Right cardiac atrium (tissue), 5 donors: Measurements from ENCODE around the gene POLR2L. TPM values are rescaled to one million over a fixed set of nuclear protein-coding genes. Genes with fewer than 3 reads are reported as not detected.

Experiments
- ATAC-seq, 2 donors: fragments of 200-7000 bp; cut with Tn5 transposase; one replicate each; pipeline versions ENCODE4 v1.8.0 to v1.9.1; 2020; ENCODE audit warnings: moderate library complexity in 2 of 2, mild to moderate bottlenecking in 1 of 2
- DNase-seq, 3 donors: peaks; one replicate each; pipeline ENCODE4 v3.0.0-alpha.2; 2020
- H3K27ac ChIP-seq: one replicate; pipeline ENCODE4 v1.5.1; 2013; ENCODE audit warnings: mild to moderate bottlenecking, low read length, control low read depth, moderate library complexity
- H3K27me3 ChIP-seq: one replicate; pipeline ENCODE4 v1.6.1; 2013; ENCODE audit not compliant: control insufficient read depth, insufficient read depth
- H3K4me1 ChIP-seq: one replicate; pipeline ENCODE4 v1.6.1; 2013; ENCODE audit warnings: low read length; ENCODE audit not compliant: control insufficient read depth, insufficient read depth
- H3K4me3 ChIP-seq: one replicate; pipeline ENCODE4 v1.5.1; 2013; ENCODE audit warnings: low read length, control low read depth
- H3K9me3 ChIP-seq: one replicate; pipeline ENCODE4 v1.6.1; 2013; ENCODE audit warnings: low read length; ENCODE audit not compliant: control insufficient read depth
- WGBS: extraction: QIAGEN DNeasy Blood & Tissue Kit; methylation state at CpG from one replicate; pipeline ENCODE4 v1.1.7; 2013; 5-methylcytosine and 5-hydroxymethylcytosine counted together
- intact Hi-C, 4 donors: fragments of 100-400 bp; cut with DNase I; formaldehyde crosslinking; loops; one replicate each; pipeline versions ENCODE4 v1.11.0 to v1.14.0; 2022 to 2023
- polyA plus RNA-seq: library from polyadenylated mRNA; stranded (reverse); fragments of 200-250 nt; gene quantifications from one replicate; pipeline ENCODE4 v1.2.3, GENCODE V29; 2013
- total RNA-seq, 4 donors: library from RNA; stranded (reverse); fragmentation: NEBNext Ultra II Directional; extraction: Animal tissue kit (Norgen Biotek cat#: 25700); gene quantifications; one replicate each; pipeline ENCODE4 v1.2.1, GENCODE V29; 2021
- donor health status: healthy with polysubstance abuse.
- donor health status: DM: no; HTN: yes; CAD: no.
- donor health status: DM: no; HTN: no; CAD: no.
- donor health status: DM: no; HTN: yes; CAD: no; lungs with severe emphysema.
- donor health status: DM: yes; HTN: yes; CAD: no.

Gene POLR2L
- total and polyA plus RNA-seq, 5 donors: 147 to 278 (median 220) TPM

- 4% methylated on average over 39 of the region's 39 CpGs for WGBS
- Histone ChIP-seq H3K4me3 (peak overlapping the region; percentile 29), H3K9me3 (no peaks in the 10 kb centered on the region), H3K4me1 (peaks cover 9% of the 10 kb centered on the region), H3K27ac (peak overlapping the region; percentile 10), H3K27me3 (no peaks in the 10 kb centered on the region)
- intact Hi-C loops: no loop called here
- DNase-seq (no peak), ATAC-seq (no peak)
These were observed 12.5 kb downstream of the POLR2L start for GRCh38 chr11:829847-830294.

GRCh38 chr11:829176-829846, 13.0 kb downstream of the POLR2L start:
- DNase-seq (peak in 2 of 3 donors; percentile 83 to 85), ATAC-seq (peak; percentile 11 to 37)
- intact Hi-C loops: no loop called here
- no peaks in the 10 kb centered on the region for H3K27me3 ChIP-seq
- H3K27ac ChIP-seq: peak overlapping the region; percentile 10
- H3K4me3 ChIP-seq: peak overlapping the region; percentile 29
- H3K9me3 ChIP-seq: no peaks in the 10 kb centered on the region
- 18% methylated on average over 40 of the region's 40 CpGs for WGBS
- H3K4me1 ChIP-seq: peaks cover 7% of the 10 kb centered on the region

- Histone ChIP-seq H3K9me3 (no peaks in the 10 kb centered on the region), H3K4me3 (no peak overlapping the region), H3K27ac (peak overlapping the region; percentile 37), H3K4me1 (peaks cover 7% of the 10 kb centered on the region), H3K27me3 (no peaks in the 10 kb centered on the region)
- intact Hi-C loops: no loop called here
- no peak for ATAC-seq
- peak in 2 of 3 donors; percentile 61 to 81 for DNase-seq
- 47% methylated on average over 21 of the region's 21 CpGs for WGBS
These were observed 13.7 kb downstream of the POLR2L start for GRCh38 chr11:828506-829175.

- WGBS: 52% methylated on average over 5 of the region's 5 CpGs
- intact Hi-C loops: no loop called here
These were observed 14.5 kb downstream of the POLR2L start, which contains the start of gene CRACR2B for GRCh38 chr11:827897-828192. Gene CRACR2B (plus strand): TSS chr11:827919. CDS start chr11:828608, 689 bp downstream.

DNA sequence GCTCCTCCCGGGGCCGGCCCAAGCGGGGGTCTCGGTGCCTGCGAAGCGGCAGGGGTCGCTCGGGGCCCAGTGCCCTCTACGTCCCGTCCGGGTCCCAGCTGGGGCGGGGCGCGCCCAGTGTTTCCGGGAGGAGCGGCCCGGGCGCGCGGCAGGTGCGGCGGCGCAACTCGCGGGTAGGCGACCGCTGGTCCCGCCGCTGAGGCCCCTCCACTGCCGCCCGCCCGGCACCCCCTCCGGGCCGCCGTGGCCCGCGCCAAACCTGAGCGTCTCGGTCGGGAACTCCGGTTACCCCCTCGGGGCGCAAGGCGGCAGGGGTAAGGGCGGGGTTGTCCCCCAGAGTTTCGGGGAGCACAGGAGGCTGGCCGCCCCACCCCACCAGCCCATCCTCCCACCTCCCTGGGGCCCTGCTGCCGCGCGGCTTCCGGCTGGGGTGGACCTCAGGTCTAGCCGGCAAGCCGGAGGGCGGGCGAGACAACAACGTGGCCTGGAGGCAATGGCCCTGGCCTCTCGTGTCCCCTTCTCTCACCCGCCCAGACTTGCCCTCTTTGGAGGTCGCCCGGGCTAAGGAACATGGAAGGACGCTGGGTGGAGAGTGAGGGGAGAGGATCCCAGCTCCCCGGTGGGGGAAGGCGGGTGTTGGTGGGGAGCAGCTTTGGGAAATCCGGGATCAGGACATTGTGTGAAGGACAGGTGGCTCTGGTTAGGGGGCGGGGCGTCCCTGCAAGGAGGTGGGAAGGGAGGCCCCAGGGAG, 15.0 kb downstream of the POLR2L start:
- DNase-seq (peak in 2 of 3 donors; percentile 76 to 78), ATAC-seq (no peak)
- H3K9me3 ChIP-seq: no peaks in the 10 kb centered on the region
- peaks cover 5% of the 10 kb centered on the region for H3K4me1 ChIP-seq
- no peaks in the 10 kb centered on the region for H3K27me3 ChIP-seq
- H3K27ac ChIP-seq: peak overlapping the region; percentile 38
- whole genome bisulfite sequencing: 6% methylated on average over 66 of the region's 66 CpGs
- intact Hi-C loops: no loop called here
- peak overlapping the region; percentile 33 for H3K4me3 ChIP-seq

More at GRCh38 chr11:827897-828192, 14.5 kb downstream of the POLR2L start, which contains the start of gene CRACR2B:
- peak within 1 kb of the TSS; percentile 33 for H3K4me3 ChIP-seq
- no peak for ATAC-seq
- peak in 1 of 3 donors; percentile 60 for DNase-seq
- H3K27me3 ChIP-seq: no peaks in the 10 kb centered on the region
- H3K4me1 ChIP-seq: peaks cover 7% of the 10 kb centered on the region
- peak within 1 kb of the TSS; percentile 38 for H3K27ac ChIP-seq
- H3K9me3 ChIP-seq: no peaks in the 10 kb centered on the region

- DNase-seq: peak in 1 of 3 donors; percentile 76
- intact Hi-C loops: no loop called here
- ATAC-seq: no peak
- H3K9me3 ChIP-seq: no peaks in the 10 kb centered on the region
- WGBS: 1% methylated on average over 22 of the region's 22 CpGs
- H3K27me3 ChIP-seq: no peaks in the 10 kb centered on the region
- peaks cover 3% of the 10 kb centered on the region for H3K4me1 ChIP-seq
- H3K4me3 ChIP-seq: peak overlapping the region; percentile 33
- H3K27ac ChIP-seq: peak overlapping the region; percentile 38
These were observed 15.5 kb downstream of the POLR2L start for GRCh38 chr11:826836-827145.

GRCh38 chr11:826227-826621, 16.1 kb downstream of the POLR2L start:
- Histone ChIP-seq H3K9me3 (no peaks in the 10 kb centered on the region), H3K27me3 (no peaks in the 10 kb centered on the region), H3K27ac (no peak overlapping the region), H3K4me1 (peaks cover 3% of the 10 kb centered on the region), H3K4me3 (no peak overlapping the region)
- intact Hi-C loops: no loop called here
- DNase-seq (no peak), ATAC-seq (no peak)
- 78% methylated on average over 9 of the region's 9 CpGs for WGBS

DNA sequence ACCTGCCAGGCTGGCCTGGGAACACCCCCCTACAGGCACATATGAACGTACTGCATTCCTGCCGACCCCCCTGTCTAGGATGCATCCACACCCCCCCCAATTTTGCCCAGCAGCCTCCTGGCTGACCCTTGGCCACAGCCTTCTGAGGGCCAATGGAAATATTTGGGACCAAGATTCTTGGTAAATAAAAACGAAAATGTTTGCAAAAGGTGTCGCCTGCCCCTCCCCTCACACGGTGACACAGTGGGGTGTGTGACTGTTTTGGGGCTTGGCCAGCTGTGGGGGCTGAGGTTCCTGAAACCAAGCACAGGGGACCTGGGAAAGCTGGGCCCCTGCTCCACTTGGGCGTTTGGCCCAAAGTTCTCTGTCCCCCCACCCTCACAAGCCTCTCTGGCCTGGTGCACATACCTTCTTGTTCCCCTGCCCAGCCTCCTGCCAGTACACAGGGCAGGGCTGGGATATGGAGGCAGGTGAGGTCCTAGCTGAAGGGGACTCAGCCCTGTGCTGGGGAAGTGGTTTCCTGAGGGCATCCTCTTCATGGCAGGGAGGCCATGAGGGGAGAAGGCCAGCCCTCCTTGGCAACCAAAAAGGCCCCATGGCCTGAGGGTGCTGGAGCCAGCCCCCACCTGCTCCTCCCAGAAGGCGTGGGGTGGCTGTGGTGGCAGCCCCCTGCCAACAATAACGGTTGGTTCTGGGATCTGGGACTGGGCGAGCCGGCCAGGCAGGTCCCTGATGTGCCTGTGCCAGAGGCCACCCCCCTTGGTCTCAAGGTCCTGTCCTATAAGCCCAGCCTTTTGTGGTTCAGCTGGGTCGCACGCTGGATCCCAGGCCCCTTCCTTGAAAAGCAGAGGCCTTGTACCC, 16.7 kb downstream of the POLR2L start:
- Histone ChIP-seq H3K27me3 (no peaks in the 10 kb centered on the region), H3K9me3 (no peaks in the 10 kb centered on the region), H3K4me1 (peaks cover 8% of the 10 kb centered on the region), H3K27ac (no peak overlapping the region), H3K4me3 (no peak overlapping the region)
- ATAC-seq (no peak), DNase-seq (no peak)
- WGBS: 78% methylated on average over 12 of the region's 12 CpGs
- intact Hi-C loops: no loop called here

DNA sequence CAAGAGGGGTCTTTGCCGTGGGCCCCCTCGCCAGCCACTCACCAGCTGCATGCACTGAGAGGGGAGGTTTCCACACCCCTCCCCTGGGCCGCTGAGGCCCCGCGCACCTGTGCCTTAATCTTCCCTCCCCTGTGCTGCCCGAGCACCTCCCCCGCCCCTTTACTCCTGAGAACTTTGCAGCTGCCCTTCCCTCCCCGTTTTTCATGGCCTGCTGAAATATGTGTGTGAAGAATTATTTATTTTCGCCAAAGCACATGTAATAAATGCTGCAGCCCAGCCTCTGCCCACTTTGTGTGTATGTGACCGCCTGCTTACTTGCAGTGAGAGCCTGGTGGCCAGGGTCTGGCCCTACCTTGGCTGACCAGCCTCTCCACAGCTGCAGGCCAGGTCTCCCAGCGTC, 17.4 kb downstream of the POLR2L start:
- no peak for DNase-seq
- ATAC-seq: no peak
- Histone ChIP-seq H3K4me1 (peaks cover 10% of the 10 kb centered on the region), H3K27ac (no peak overlapping the region), H3K9me3 (no peaks in the 10 kb centered on the region), H3K4me3 (no peak overlapping the region), H3K27me3 (no peaks in the 10 kb centered on the region)
- intact Hi-C loops: no loop called here
- WGBS: 87% methylated on average over 11 of the region's 11 CpGs

- DNase-seq (peak in 1 of 3 donors; percentile 66), ATAC-seq (no peak)
- 84% methylated on average over 59 of the region's 59 CpGs for WGBS
- Histone ChIP-seq H3K27me3 (no peaks in the 10 kb centered on the region), H3K9me3 (no peaks in the 10 kb centered on the region), H3K4me3 (no peak overlapping the region), H3K27ac (no peak overlapping the region), H3K4me1 (peaks cover 7% of the 10 kb centered on the region)
- intact Hi-C loops: no loop called here
These were observed 17.9 kb downstream of the POLR2L start for GRCh38 chr11:824292-824880.
